ENCODE data around the gene C1orf141.

The C1orf141 gene

DNA sequence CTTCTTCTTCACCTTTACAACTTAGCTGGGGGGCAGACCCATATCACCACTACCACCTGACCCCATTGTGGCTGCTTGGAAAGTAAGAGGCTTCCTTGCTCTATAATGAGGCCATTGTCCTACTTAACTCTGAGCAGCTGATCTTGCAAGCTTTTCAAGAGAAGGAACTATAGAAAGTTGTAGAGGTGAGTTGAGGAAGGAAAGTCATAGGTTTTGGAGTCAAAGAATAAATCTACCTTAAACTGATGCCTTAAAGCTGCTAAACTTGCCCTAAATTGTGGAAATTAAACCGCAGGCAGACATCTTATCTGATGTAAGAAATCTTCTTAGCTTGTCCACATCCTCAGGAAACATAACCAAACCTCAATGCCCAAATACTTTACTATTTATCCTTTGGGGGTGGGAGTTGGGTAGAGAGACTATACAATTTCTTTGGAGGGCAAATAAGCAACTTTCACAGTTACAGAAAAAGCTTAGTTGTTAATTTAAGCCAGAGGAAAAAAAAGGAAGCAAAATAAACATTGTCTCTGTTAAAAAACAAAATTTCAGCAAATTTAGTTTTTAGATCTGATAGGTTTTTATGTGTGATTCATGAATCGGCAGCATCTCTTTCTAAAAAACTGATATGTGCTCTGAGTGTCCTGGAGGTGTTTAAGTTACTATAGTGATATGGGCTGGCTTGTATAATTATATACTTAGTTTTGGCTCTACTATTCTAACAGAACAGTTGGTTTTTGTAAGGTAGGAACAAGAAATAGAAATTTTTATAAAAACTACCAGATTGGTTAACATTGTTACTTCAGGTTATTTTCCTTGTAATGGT lies 36.2 kb upstream of the C1orf141 start:
- H3K4me3 ChIP-seq (replicated peaks; ENCODE audit: low read depth, low read length): no peak overlapping the region
- no peak for DNase-seq (ENCODE audit: low read depth)
- TF ChIP-seq, protein P1, sequence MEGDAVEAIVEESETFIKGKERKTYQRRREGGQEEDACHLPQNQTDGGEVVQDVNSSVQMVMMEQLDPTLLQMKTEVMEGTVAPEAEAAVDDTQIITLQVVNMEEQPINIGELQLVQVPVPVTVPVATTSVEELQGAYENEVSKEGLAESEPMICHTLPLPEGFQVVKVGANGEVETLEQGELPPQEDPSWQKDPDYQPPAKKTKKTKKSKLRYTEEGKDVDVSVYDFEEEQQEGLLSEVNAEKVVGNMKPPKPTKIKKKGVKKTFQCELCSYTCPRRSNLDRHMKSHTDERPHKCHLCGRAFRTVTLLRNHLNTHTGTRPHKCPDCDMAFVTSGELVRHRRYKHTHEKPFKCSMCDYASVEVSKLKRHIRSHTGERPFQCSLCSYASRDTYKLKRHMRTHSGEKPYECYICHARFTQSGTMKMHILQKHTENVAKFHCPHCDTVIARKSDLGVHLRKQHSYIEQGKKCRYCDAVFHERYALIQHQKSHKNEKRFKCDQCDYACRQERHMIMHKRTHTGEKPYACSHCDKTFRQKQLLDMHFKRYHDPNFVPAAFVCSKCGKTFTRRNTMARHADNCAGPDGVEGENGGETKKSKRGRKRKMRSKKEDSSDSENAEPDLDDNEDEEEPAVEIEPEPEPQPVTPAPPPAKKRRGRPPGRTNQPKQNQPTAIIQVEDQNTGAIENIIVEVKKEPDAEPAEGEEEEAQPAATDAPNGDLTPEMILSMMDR (IDR thresholded peaks at IDR 0.05; ENCODE audit: low read length, missing control alignments): no peak

DNA sequence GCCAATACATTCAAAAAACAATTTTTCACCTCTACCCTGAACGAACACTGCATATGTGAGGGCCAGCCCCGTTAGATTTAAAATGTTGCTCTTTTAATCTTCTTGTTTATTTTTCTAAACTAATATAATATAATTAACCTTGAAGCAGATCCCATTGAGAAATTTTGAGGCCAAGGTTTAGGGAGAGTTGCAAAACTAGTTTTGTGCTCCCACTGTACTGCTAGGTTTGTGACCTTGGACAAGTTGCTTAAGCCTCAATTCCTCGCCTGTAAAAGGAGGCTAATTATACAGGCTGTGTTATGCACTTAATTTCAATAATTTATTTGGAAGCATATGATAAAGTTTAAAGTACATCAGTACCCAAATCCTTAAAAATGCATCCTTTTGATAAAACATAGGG lies 35.2 kb upstream of the C1orf141 start:
- DNase-seq (ENCODE audit: low read depth): no peak
- H3K4me3 ChIP-seq (replicated peaks; ENCODE audit: low read depth, low read length): no peak overlapping the region
- TF ChIP-seq, protein P1 (IDR thresholded peaks at IDR 0.05; ENCODE audit: low read length, missing control alignments): no peak

DNA sequence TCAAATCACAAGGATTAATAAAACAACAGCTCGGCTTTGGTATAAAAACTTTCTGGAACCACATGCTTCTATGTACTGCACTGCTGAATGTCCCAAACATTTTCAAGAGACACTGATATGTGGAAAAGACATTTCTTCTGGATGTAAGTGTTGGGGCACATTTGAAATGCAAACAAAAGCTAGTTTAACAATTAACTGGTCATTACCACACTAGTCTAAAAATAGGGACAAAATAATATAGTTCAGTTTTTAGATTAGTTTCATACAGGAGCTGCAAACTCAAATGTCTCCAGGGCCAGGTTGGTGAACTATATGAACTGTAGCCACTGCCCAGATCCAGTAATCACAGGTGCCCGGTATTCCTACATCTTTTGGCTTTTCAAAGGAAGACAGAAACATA lies 34.7 kb upstream of the C1orf141 start:
- no peak overlapping the region for H3K4me3 ChIP-seq (replicated peaks; ENCODE audit: low read depth, low read length)
- TF ChIP-seq, protein P1 (IDR thresholded peaks at IDR 0.05; ENCODE audit: low read length, missing control alignments): no peak
- no peak for DNase-seq (ENCODE audit: low read depth)

DNA sequence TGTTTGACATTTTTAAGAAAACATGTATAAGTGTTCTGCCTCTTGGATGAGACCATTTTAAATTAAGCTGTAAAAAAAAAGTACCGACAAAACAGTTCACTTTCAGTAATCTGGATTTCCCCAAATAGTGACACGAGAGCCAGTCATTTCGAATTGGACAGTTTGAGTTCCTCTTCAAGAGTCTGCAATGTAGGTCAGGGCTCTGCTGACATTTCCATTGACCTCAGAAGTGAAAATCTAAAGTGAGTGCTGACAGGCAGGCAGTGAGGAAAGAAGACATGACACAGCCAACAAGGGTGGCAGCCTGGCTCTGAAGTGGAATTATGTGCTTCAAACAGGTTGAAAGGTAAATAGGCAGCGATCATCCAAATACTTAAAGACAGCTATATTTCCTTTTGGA lies 31.4 kb upstream of the C1orf141 start, which contains the start of gene IL23R:
Gene IL23R (plus strand): TSS at position 259 of the 400 bp plus-strand sequence. CDS start 1,667 bp downstream, outside the sequence.
- no peak for DNase-seq (ENCODE audit: low read depth)
- H3K4me3 ChIP-seq (replicated peaks; ENCODE audit: low read depth, low read length): no peak within 1 kb of the TSS
- TF ChIP-seq, protein P1 (IDR thresholded peaks at IDR 0.05; ENCODE audit: low read length, missing control alignments): no peak

DNA sequence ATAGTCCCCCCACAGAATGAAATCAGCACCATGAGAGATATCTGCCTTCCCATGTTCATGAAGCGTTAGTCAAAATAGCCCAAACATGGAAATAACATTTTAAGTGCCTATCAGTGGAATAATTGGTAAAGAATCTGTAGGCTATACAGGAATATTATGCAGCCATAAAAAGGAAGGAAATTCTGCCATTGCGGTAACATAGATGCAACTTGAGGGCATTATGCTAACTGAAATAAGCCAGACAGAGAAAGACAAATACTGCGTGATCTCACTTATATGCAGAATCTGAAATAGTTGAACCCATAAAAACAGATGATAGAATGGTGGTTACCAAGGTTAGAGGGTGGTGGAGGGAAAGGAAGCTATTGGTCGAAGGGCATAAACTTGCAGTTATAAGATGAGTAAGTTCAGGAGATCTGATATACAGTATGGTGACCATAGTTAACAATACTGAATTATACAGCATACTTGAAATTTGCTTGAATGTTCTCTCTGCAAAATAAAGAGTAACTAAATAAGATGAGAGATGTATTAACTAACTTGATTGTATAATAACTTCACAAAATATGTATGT lies 30.8 kb upstream of the C1orf141 start:
- TF ChIP-seq, protein P1 (IDR thresholded peaks at IDR 0.05; ENCODE audit: low read length, missing control alignments): no peak
- no peak for DNase-seq (ENCODE audit: low read depth)
- H3K4me3 ChIP-seq (replicated peaks; ENCODE audit: low read depth, low read length): no peak overlapping the region

DNA sequence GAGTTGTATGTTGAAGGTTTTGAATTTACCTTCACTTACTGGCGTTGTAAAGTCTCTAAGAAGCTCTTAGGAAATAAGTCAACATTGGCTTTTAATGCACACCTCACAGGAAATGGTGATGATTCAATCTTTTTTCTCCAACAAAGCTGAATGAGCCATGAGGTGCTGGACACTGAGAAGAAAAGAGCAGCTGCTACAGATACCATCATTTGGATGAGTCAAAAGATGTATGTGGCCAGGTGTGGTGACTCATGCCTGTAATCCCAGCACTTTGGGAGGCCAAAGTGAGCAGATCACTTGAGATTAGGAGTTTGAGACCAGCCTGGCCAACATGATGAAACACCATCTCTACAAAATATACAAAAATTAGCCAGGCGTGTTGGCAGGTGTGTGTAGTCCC lies 28.2 kb upstream of the C1orf141 start:
- TF ChIP-seq, protein P1 (IDR thresholded peaks at IDR 0.05; ENCODE audit: low read length, missing control alignments): no peak
- no peak overlapping the region for H3K4me3 ChIP-seq (replicated peaks; ENCODE audit: low read depth, low read length)
- peak; percentile 17 for DNase-seq (ENCODE audit: low read depth)
